Esophagus muscularis mucosa (tissue), 4 donors: ENCODE measurements around the gene PTPRQ. TPM values are rescaled to one million over a fixed set of nuclear protein-coding genes. Genes with fewer than 3 reads are reported as not detected.

Source experiments
- DNase-seq: peaks from one replicate; pipeline ENCODE4 v3.0.0-alpha.2; 2017; ENCODE audit errors: extremely low spot score
- H3K27ac ChIP-seq, 4 donors: fragments of 200-600 bp; sonication (generic); replicated peaks in 1 of 4; 1 replicate in 3 of 4; 2 replicates in 1 of 4; pipeline ENCODE4 v1.5.1; 2016 to 2019; ENCODE audit warnings: mild to moderate bottlenecking in 1 of 4
- H3K27me3 ChIP-seq, 4 donors: fragments of 200-600 bp; sonication (generic); one replicate each; pipeline versions ENCODE4 v1.5.1 to v1.6.0; 2016 to 2019
- H3K36me3 ChIP-seq, 4 donors: fragments of 200-600 bp; sonication (generic); one replicate each; pipeline ENCODE4 v1.5.1; 2016 to 2019
- H3K4me1 ChIP-seq, 4 donors: fragments of 200-600 bp; sonication (generic); one replicate each; pipeline ENCODE4 v1.5.1; 2016 to 2019
- H3K4me3 ChIP-seq, 4 donors: fragments of 200-600 bp; sonication (generic); 1 replicate in 2 of 4; 2 replicates in 2 of 4; pipeline ENCODE4 v1.5.1; 2016 to 2019; ENCODE audit warnings: mild to moderate bottlenecking in 4 of 4, moderate library complexity in 1 of 4
- H3K9me3 ChIP-seq, 4 donors: fragments of 200-600 bp; sonication (generic); 1 replicate in 3 of 4; 2 replicates in 1 of 4; pipeline ENCODE4 v1.5.1; 2016 to 2019
- EP300 ChIP-seq: sonication (generic); formaldehyde crosslinking; IDR thresholded peaks from one replicate; pipeline ENCODE4 v1.6.1; 2017; ENCODE audit warnings: antibody characterized with exemption
- POLR2A ChIP-seq: fragments of 450-650 bp; IDR thresholded peaks from one replicate; pipeline ENCODE4 v1.6.1; 2017; ENCODE audit warnings: antibody characterized with exemption, moderate library complexity, mild to moderate bottlenecking, low read depth
- POLR2AphosphoS5 ChIP-seq, 2 donors: sonication (generic); formaldehyde crosslinking; IDR thresholded peaks; one replicate each; pipeline ENCODE4 v1.6.1; 2017; ENCODE audit warnings: antibody characterized with exemption in 2 of 2
- WGBS: methylation state at CpG from one replicate; pipeline ENCODE4 v1.1.5; 2018; 5-methylcytosine and 5-hydroxymethylcytosine counted together
- intact Hi-C: fragments of 100-400 bp; cut with DNase I; formaldehyde crosslinking; loops from one replicate; pipeline ENCODE4 v1.15.1; 2023
- total RNA-seq, 4 donors: library from RNA; depleted of rRNA; stranded (reverse); fragments of >200 nt; gene quantifications; one replicate each; pipeline versions ENCODE4 v1.1.0 to v1.2.1, GENCODE V29; 2016
- TF ChIP-seq, protein P1 (sequence below), 3 experiments: fragments of 200-600 bp in 2 of 3; fragments of 450-650 bp in 1 of 3; sonication (generic) in 2 of 3; IDR thresholded peaks; one replicate each; pipeline ENCODE4 v1.5.1; 2017 to 2019; ENCODE audit warnings: antibody characterized with exemption in 3 of 3, mild to moderate bottlenecking in 2 of 3, moderate library complexity in 1 of 3

The PTPRQ gene
- total RNA-seq, 4 donors from 2014 or later, result 2.0 to 13.7 (median 4.6) TPM

DNA sequence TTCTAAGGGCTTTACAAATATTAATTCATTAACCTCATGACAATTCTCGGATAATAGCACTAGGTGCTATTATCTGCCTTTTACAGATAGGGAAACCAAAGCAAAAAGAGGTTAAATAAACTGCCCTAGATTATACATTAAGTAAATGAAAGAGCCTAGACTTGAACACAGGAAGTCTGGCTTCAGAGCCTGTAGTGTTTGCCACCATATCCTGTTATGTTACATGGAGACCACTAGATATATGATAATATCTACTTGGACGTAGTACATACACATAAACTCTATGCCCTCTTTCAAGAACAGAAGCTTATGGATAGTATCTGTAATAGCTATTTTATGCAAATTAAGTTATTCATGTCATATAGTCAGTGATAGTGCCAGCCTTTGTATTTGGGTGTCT, 246.5 kb downstream of the PTPRQ start:
- no peak for DNase-seq
- 82% methylated on average over 2 of the region's 2 CpGs for WGBS
- no peaks in the 10 kb centered on the region for H3K27me3 ChIP-seq
- H3K36me3 ChIP-seq, result no peaks in the 10 kb centered on the region
- no peaks in the 10 kb centered on the region for H3K9me3 ChIP-seq
- H3K27ac ChIP-seq, result no peak overlapping the region
- H3K4me3 ChIP-seq, result no peak overlapping the region
- H3K4me1 ChIP-seq, result no peaks in the 10 kb centered on the region
- no peak for TF ChIP-seq POLR2A
- TF ChIP-seq EP300, result no peak
- TF ChIP-seq POLR2AphosphoS5 (IDR thresholded peaks at IDR 0.05), result no peak
- TF ChIP-seq, protein P1, sequence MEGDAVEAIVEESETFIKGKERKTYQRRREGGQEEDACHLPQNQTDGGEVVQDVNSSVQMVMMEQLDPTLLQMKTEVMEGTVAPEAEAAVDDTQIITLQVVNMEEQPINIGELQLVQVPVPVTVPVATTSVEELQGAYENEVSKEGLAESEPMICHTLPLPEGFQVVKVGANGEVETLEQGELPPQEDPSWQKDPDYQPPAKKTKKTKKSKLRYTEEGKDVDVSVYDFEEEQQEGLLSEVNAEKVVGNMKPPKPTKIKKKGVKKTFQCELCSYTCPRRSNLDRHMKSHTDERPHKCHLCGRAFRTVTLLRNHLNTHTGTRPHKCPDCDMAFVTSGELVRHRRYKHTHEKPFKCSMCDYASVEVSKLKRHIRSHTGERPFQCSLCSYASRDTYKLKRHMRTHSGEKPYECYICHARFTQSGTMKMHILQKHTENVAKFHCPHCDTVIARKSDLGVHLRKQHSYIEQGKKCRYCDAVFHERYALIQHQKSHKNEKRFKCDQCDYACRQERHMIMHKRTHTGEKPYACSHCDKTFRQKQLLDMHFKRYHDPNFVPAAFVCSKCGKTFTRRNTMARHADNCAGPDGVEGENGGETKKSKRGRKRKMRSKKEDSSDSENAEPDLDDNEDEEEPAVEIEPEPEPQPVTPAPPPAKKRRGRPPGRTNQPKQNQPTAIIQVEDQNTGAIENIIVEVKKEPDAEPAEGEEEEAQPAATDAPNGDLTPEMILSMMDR (IDR thresholded peaks at IDR 0.05), result no peak
- intact Hi-C loops, result no loop called here

- H3K4me3 ChIP-seq, result no peak overlapping the region
- H3K36me3 ChIP-seq, result no peaks in the 10 kb centered on the region
- no peak overlapping the region for H3K27ac ChIP-seq
- no peaks in the 10 kb centered on the region for H3K27me3 ChIP-seq
- H3K9me3 ChIP-seq, result no peaks in the 10 kb centered on the region
- TF ChIP-seq POLR2A, result no peak
- no peak for TF ChIP-seq EP300
- TF ChIP-seq POLR2AphosphoS5 (IDR thresholded peaks at IDR 0.05), result no peak
- TF ChIP-seq, protein P1 (IDR thresholded peaks at IDR 0.05), result no peak
- intact Hi-C loops, result no loop called here
- 85% methylated on average over 1 of the region's 1 CpG for whole genome bisulfite sequencing
- no peaks in the 10 kb centered on the region for H3K4me1 ChIP-seq
- no peak for DNase-seq
Observed at GRCh38 chr12:80692114-80692513, 248.1 kb downstream of the PTPRQ start.

- peaks cover 1 to 12% (median 5%) of the 10 kb centered on the region in 4 donors for H3K4me1 ChIP-seq
- H3K9me3 ChIP-seq, result no peaks in the 10 kb centered on the region
- H3K27ac ChIP-seq, result no peak overlapping the region
- intact Hi-C loops, result no loop called here
- 81% methylated on average over 2 of the region's 2 CpGs for WGBS
- no peaks in the 10 kb centered on the region for H3K27me3 ChIP-seq
- no peaks in the 10 kb centered on the region for H3K36me3 ChIP-seq
- no peak overlapping the region for H3K4me3 ChIP-seq
- DNase-seq, result no peak
- TF ChIP-seq EP300 (no peak), POLR2A (no peak), POLR2AphosphoS5 (IDR thresholded peaks at IDR 0.05) (no peak)
- TF ChIP-seq, protein P1 (IDR thresholded peaks at IDR 0.05), result no peak
Observed at GRCh38 chr12:80697270-80697887, 253.3 kb downstream of the PTPRQ start.

DNA sequence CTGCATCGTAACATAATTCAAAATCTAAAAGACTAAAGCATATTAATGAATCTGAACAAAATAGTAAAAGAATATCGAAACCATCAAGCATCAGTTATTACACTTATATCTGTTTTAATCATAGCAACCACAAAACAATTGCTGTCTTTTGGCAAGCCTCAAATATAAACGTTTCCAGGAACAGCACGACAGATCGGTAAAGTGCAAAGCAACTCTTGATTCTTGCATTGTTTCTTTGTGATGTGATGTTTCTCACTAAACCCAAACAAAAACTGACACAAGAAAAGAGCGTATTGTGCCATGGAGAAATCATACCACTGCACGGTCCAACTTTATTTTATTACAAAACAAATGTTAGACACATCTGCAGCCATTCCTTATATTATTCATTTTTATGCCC, 254.2 kb downstream of the PTPRQ start:
- Histone ChIP-seq H3K4me3 (no peak overlapping the region), H3K27me3 (no peaks in the 10 kb centered on the region), H3K9me3 (no peaks in the 10 kb centered on the region), H3K36me3 (no peaks in the 10 kb centered on the region), H3K27ac (no peak overlapping the region), H3K4me1 (peaks cover 6 to 21% (median 13%) of the 10 kb centered on the region in 4 donors)
- intact Hi-C loops, result no loop called here
- DNase-seq, result no peak
- WGBS, result 47% methylated on average over 7 of the region's 7 CpGs
- TF ChIP-seq EP300 (no peak), POLR2A (no peak), POLR2AphosphoS5 (IDR thresholded peaks at IDR 0.05) (no peak)
- TF ChIP-seq, protein P1 (IDR thresholded peaks at IDR 0.05), result no peak

DNA sequence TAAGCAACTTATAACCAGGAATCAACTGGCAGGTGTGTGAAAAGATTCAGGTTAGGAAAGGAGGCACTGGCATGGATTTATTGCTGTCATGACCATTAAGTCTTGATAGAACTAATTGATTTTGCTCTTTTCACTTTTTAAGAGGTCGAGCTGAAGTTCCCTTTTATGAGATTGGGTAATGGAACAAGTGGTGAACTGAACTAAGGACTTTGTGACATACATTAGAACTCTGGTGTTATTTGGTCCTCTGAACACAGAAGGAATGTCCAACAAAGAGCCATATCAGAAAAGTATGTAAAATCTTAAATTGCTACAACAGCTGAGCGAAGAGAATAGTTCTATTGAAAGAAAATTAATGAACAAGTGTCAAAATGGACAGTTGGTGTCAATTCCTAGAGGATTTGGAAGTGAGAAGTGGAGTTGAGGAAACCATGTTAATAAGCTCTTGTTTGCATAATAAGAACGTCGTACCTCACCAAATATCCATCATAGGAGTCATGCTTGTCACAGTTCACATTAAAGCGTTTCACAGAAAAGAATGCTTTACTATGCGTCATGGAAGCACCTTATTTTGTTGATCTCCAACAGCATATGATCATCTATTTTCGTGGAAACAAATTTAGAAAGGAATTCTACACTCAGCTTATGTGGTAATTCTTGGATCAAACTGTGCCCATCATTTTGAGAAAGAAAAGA, 255.0 kb downstream of the PTPRQ start:
- intact Hi-C loops, result no loop called here
- no peak overlapping the region for H3K4me3 ChIP-seq
- DNase-seq, result no peak
- 80% methylated on average over 7 of the region's 7 CpGs for WGBS
- no peaks in the 10 kb centered on the region for H3K27me3 ChIP-seq
- H3K27ac ChIP-seq, result no peak overlapping the region
- H3K36me3 ChIP-seq, result no peaks in the 10 kb centered on the region
- H3K9me3 ChIP-seq, result no peaks in the 10 kb centered on the region
- H3K4me1 ChIP-seq, result peaks cover 6 to 26% (median 20%) of the 10 kb centered on the region in 4 donors
- TF ChIP-seq EP300, result no peak
- TF ChIP-seq POLR2A, result no peak
- TF ChIP-seq POLR2AphosphoS5 (IDR thresholded peaks at IDR 0.05), result no peak
- TF ChIP-seq, protein P1 (IDR thresholded peaks at IDR 0.05), result no peak
